Astrocyte (in vitro differentiated cells and primary cell): ENCODE measurements around the gene SCPEP1. TPM values are rescaled to one million over a fixed set of nuclear protein-coding genes. Genes with fewer than 3 reads are reported as not detected.

Experiments
- DNase-seq: peaks from one replicate; pipeline ENCODE4 v3.0.0-alpha.2; 2010; ENCODE audit warnings: low read depth
- FAIRE-seq: peaks from 2 replicates; lab custom pipeline; 2011; peaks lifted over from hg19 to GRCh38; lab: Jason Lieb, UNC
- H2AFZ ChIP-seq: 2 replicates; pipeline ENCODE4 v1.6.0; 2012; ENCODE audit warnings: low read depth, low read length, inconsistent platforms
- H3K27ac ChIP-seq: 2 replicates; pipeline ENCODE4 v1.5.1; 2011; ENCODE audit warnings: low read depth, low read length, inconsistent platforms
- H3K27me3 ChIP-seq: 2 replicates; pipeline ENCODE4 v1.6.0; 2011; ENCODE audit warnings: low read length, inconsistent platforms; ENCODE audit not compliant: insufficient read depth
- H3K36me3 ChIP-seq: 2 replicates; pipeline ENCODE4 v1.5.1; 2011; ENCODE audit warnings: low read length, inconsistent platforms; ENCODE audit not compliant: insufficient read depth
- H3K4me1 ChIP-seq: 2 replicates; pipeline ENCODE4 v1.5.1; 2011; ENCODE audit warnings: low read length, inconsistent platforms; ENCODE audit not compliant: insufficient read depth
- H3K4me2 ChIP-seq: 2 replicates; pipeline ENCODE4 v1.6.0; 2012; ENCODE audit warnings: low read length, inconsistent platforms
- H3K4me3 ChIP-seq: 2 replicates; pipeline ENCODE4 v1.5.1; 2011; ENCODE audit warnings: low read depth, mild to moderate bottlenecking, low read length, inconsistent platforms; ENCODE audit not compliant: insufficient read depth
- H3K79me2 ChIP-seq: 2 replicates; pipeline ENCODE4 v1.6.0; 2012; ENCODE audit warnings: mild to moderate bottlenecking, low read length, inconsistent platforms; ENCODE audit not compliant: insufficient read depth
- H3K9ac ChIP-seq: 2 replicates; pipeline ENCODE4 v1.6.0; 2012; ENCODE audit warnings: mild to moderate bottlenecking, low read length, inconsistent platforms
- H3K9me3 ChIP-seq: 2 replicates; pipeline ENCODE4 v1.5.1; 2012; ENCODE audit warnings: low read depth, mild to moderate bottlenecking, low read length, inconsistent platforms; ENCODE audit not compliant: insufficient read depth
- H4K20me1 ChIP-seq: 2 replicates; pipeline ENCODE4 v1.6.0; 2012; ENCODE audit warnings: low read length, inconsistent platforms; ENCODE audit not compliant: insufficient read depth
- H3K27ac Mint-ChIP-seq: one replicate; pipeline ENCODE4 v1.8.0; 2021; ENCODE audit warnings: mild to moderate bottlenecking, mixed read lengths; ENCODE audit not compliant: unreplicated experiment
- H3K27me3 Mint-ChIP-seq: one replicate; pipeline ENCODE4 v1.8.0; 2021; ENCODE audit warnings: low read depth, mixed read lengths; ENCODE audit not compliant: unreplicated experiment
- H3K36me3 Mint-ChIP-seq: one replicate; pipeline ENCODE4 v1.8.0; 2021; ENCODE audit warnings: low read depth, mixed read lengths; ENCODE audit not compliant: unreplicated experiment
- H3K4me1 Mint-ChIP-seq: one replicate; pipeline ENCODE4 v1.8.0; 2021; ENCODE audit warnings: low read depth, mixed read lengths; ENCODE audit not compliant: unreplicated experiment
- H3K4me3 Mint-ChIP-seq: one replicate; pipeline ENCODE4 v1.8.0; 2021; ENCODE audit warnings: mild to moderate bottlenecking, moderate library complexity, mixed read lengths; ENCODE audit not compliant: unreplicated experiment
- H3K9me3 Mint-ChIP-seq: one replicate; pipeline ENCODE4 v1.8.0; 2021; ENCODE audit warnings: mild to moderate bottlenecking, mixed read lengths; ENCODE audit not compliant: unreplicated experiment
- EZH2 ChIP-seq: IDR thresholded peaks from 2 replicates; pipeline ENCODE4 v1.6.1; 2012; ENCODE audit warnings: mild to moderate bottlenecking, low read length, inconsistent platforms; ENCODE audit not compliant: insufficient read depth
- total RNA-seq: library from RNA; stranded (reverse); gene quantifications from 2 replicates; pipeline ENCODE4 v1.2.1, GENCODE V29; 2021
- TF ChIP-seq, protein P1 (sequence below): IDR thresholded peaks from 2 replicates; pipeline ENCODE4 v1.5.1; 2011; ENCODE audit warnings: low read depth, mild to moderate bottlenecking, inconsistent platforms, low read length, moderate library complexity; ENCODE audit not compliant: insufficient read depth

Gene SCPEP1
- total RNA-seq, 1 donor from 2014 or later = 27.1 TPM

DNA sequence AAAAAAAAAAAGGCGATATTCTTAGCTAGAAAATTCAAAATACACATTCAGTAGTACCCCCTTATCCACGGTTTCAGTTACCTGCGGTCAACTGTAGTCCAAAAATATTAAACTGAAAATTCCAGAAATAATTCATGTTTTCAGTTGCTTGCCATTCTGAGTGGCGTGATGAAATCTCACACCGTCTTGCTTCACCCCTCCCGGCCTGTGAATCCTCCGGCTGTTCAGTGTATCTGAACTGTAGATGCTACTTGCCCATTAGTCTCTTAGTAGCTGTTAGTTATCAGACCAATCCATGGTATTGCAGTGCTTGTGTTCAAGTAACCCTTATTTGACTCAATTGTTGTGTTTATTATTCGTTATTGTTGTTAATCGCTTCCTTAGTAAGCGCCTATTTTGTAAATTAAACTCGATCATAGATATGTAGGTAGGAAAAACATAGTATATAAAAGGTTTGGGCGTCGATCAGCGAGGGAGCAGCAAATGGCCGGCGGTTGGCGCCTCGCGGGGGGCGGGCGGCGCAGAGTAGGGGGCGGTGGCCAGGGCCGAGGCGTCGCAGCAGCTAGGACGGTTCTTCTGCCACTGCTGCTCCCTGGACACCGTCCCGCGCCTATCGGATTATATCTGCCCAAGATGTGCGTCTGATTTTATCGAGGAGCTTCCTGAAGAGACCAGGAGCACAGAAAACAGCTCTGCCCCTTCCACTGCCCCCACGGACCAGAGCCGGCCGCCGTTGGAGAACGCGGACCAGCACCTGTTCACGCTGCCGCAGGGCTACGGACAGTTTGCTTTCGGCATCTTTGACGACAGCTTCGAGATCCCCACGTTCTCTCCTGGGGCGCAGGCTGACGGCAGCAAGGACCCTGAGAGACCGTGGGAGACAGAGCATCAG is 67.3 kb downstream of the SCPEP1 start:
- no peak overlapping the region for H3K27ac Mint-ChIP-seq
- Histone ChIP-seq H3K9me3 (no peaks in the 10 kb centered on the region), H4K20me1 (no peaks in the 10 kb centered on the region), H3K36me3 (no peaks in the 10 kb centered on the region), H2AFZ (peak overlapping the region; percentile 51), H3K4me1 (peaks cover 8% of the 10 kb centered on the region), H3K79me2 (no peaks in the 10 kb centered on the region), H3K27ac (no peak overlapping the region), H3K4me2 (peak overlapping the region; percentile 71), H3K27me3 (peaks cover 39% of the 10 kb centered on the region), H3K9ac (no peak overlapping the region), H3K4me3 (no peak overlapping the region)
- no peak overlapping the region for H3K4me3 Mint-ChIP-seq
- DNase-seq (no peak), FAIRE-seq (no peak)
- no peaks in the 10 kb centered on the region for H3K4me1 Mint-ChIP-seq
- H3K9me3 Mint-ChIP-seq = peaks cover 4% of the 10 kb centered on the region
- TF ChIP-seq, protein P1, sequence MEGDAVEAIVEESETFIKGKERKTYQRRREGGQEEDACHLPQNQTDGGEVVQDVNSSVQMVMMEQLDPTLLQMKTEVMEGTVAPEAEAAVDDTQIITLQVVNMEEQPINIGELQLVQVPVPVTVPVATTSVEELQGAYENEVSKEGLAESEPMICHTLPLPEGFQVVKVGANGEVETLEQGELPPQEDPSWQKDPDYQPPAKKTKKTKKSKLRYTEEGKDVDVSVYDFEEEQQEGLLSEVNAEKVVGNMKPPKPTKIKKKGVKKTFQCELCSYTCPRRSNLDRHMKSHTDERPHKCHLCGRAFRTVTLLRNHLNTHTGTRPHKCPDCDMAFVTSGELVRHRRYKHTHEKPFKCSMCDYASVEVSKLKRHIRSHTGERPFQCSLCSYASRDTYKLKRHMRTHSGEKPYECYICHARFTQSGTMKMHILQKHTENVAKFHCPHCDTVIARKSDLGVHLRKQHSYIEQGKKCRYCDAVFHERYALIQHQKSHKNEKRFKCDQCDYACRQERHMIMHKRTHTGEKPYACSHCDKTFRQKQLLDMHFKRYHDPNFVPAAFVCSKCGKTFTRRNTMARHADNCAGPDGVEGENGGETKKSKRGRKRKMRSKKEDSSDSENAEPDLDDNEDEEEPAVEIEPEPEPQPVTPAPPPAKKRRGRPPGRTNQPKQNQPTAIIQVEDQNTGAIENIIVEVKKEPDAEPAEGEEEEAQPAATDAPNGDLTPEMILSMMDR = no peak
- TF ChIP-seq EZH2 = peak; percentile 86
- no peaks in the 10 kb centered on the region for H3K36me3 Mint-ChIP-seq
- H3K27me3 Mint-ChIP-seq = peaks cover 6% of the 10 kb centered on the region

DNA sequence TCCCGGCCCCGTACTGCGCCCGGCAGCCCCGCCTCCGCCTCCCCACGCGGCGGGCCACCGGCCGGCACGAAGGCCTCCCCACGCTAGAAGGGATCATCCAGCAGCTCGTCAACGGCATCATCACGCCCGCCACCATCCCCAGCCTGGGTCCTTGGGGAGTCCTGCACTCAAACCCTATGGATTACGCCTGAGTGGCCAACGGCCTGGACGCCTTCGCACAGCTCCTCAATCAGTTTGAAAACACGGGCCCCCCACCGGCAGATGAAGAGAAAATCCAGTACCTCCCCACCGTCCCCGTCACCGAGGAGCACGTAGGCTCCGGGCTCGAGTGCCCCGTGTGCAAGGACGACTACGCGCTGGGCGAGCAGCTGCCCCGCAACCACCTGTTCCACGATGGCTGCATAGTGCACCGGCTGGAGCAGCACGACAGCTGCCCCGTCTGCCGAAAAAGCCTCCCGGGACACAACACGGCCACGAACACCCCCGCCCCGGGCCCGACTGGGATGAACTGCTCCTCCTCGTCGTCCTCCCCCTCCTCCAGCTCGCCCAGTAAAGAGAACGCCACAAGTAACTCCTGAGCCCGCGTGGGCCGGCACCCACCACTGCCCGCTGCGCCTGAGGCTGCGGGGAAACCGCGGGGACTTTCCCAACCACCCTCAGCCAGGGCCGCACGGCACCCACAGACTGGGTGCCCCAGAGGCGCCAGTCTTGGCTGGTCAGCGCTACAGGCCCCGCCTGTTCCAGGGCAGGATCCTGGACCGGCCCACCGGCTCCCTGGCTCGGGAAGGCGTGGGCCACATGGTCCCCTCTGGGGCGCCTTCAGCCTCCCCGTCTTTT is 68.2 kb downstream of the SCPEP1 start:
- no peak overlapping the region for H3K27ac ChIP-seq
- no peaks in the 10 kb centered on the region for H4K20me1 ChIP-seq
- H3K9me3 Mint-ChIP-seq = peaks cover 4% of the 10 kb centered on the region
- H3K4me1 ChIP-seq = peaks cover 8% of the 10 kb centered on the region
- peak overlapping the region; percentile 51 for H2AFZ ChIP-seq
- no peak overlapping the region for H3K4me3 ChIP-seq
- no peaks in the 10 kb centered on the region for H3K79me2 ChIP-seq
- H3K4me2 ChIP-seq = peak overlapping the region; percentile 71
- H3K27ac Mint-ChIP-seq = no peak overlapping the region
- H3K36me3 ChIP-seq = no peaks in the 10 kb centered on the region
- H3K27me3 ChIP-seq = peaks cover 34% of the 10 kb centered on the region
- H3K4me3 Mint-ChIP-seq = no peak overlapping the region
- no peaks in the 10 kb centered on the region for H3K4me1 Mint-ChIP-seq
- H3K36me3 Mint-ChIP-seq = no peaks in the 10 kb centered on the region
- TF ChIP-seq, protein P1 = no peak
- TF ChIP-seq EZH2 = peak; percentile 66
- H3K27me3 Mint-ChIP-seq = peaks cover 6% of the 10 kb centered on the region
- H3K9me3 ChIP-seq = no peaks in the 10 kb centered on the region
- no peak overlapping the region for H3K9ac ChIP-seq
- FAIRE-seq = no peak
- DNase-seq = no peak
